Hepatocyte (in vitro differentiated cells): Measurements from ENCODE around the gene PRSS36. TPM values are rescaled to one million over a fixed set of nuclear protein-coding genes. Genes with fewer than 3 reads are reported as not detected.

Source experiments
- DNase-seq: peaks from one replicate; pipeline ENCODE4 v3.0.0-alpha.2; 2016; ENCODE audit warnings: low spot score
- H2AFZ ChIP-seq: fragments of 200-600 bp; sonication (generic); 2 replicates; pipeline ENCODE4 v1.6.0; 2016; ENCODE audit warnings: antibody characterized with exemption, mild to moderate bottlenecking
- H3K27ac ChIP-seq: fragments of 200-600 bp; sonication (generic); 2 replicates; pipeline ENCODE4 v1.5.1; 2016; ENCODE audit warnings: mild to moderate bottlenecking
- H3K27me3 ChIP-seq: fragments of 200-600 bp; sonication (generic); 2 replicates; pipeline ENCODE4 v1.6.1; 2016
- H3K36me3 ChIP-seq: fragments of 200-600 bp; sonication (generic); replicated peaks from 2 replicates; pipeline ENCODE4 v1.5.1; 2016; ENCODE audit warnings: low read depth; ENCODE audit not compliant: insufficient read depth
- H3K4me1 ChIP-seq: fragments of 200-600 bp; sonication (generic); 2 replicates; pipeline ENCODE4 v1.5.1; 2016; ENCODE audit warnings: mild to moderate bottlenecking, moderate library complexity; ENCODE audit not compliant: insufficient read depth
- H3K4me2 ChIP-seq: fragments of 200-600 bp; sonication (generic); 2 replicates; pipeline ENCODE4 v1.6.0; 2016
- H3K4me3 ChIP-seq: fragments of 200-600 bp; sonication (generic); 2 replicates; pipeline ENCODE4 v1.5.1; 2016; ENCODE audit warnings: mild to moderate bottlenecking
- H3K79me2 ChIP-seq: fragments of 200-600 bp; sonication (generic); 2 replicates; pipeline ENCODE4 v1.6.0; 2017; ENCODE audit warnings: mild to moderate bottlenecking
- H3K9me2 ChIP-seq: fragments of 200-600 bp; sonication (generic); replicated peaks from 2 replicates; pipeline ENCODE4 v1.6.0; 2017; ENCODE audit warnings: mild to moderate bottlenecking; ENCODE audit not compliant: insufficient read depth
- H3K9me3 ChIP-seq: fragments of 200-600 bp; sonication (generic); 2 replicates; pipeline ENCODE4 v1.5.1; 2016; ENCODE audit warnings: low read depth, mild to moderate bottlenecking
- H4K20me1 ChIP-seq: fragments of 200-600 bp; sonication (generic); 2 replicates; pipeline ENCODE4 v1.6.0; 2016; ENCODE audit warnings: mild to moderate bottlenecking; ENCODE audit not compliant: insufficient read depth, poor library complexity, severe bottlenecking
- CTCF ChIP-seq: fragments of 200-600 bp; sonication (generic); IDR thresholded peaks from 2 replicates; pipeline ENCODE4 v1.5.1; 2016; ENCODE audit warnings: antibody characterized with exemption, mild to moderate bottlenecking; ENCODE audit not compliant: poor library complexity
- EZH2 ChIP-seq: fragments of 200-600 bp; sonication (generic); IDR thresholded peaks from 2 replicates; pipeline ENCODE4 v1.6.1; 2016; ENCODE audit warnings: antibody characterized with exemption, mild to moderate bottlenecking, borderline replicate concordance
- EZH2phosphoT487 ChIP-seq: fragments of 200-600 bp; sonication (generic); IDR thresholded peaks from one replicate; pipeline ENCODE4 v1.6.1; 2018; ENCODE audit warnings: antibody characterized with exemption, mild to moderate bottlenecking, low read depth, moderate library complexity; ENCODE audit not compliant: unreplicated experiment, severe bottlenecking
- WGBS: methylation state at CpG from one replicate; pipeline ENCODE4 v1.1.6; 2016; ENCODE audit warnings: low lambda C conversion rate; ENCODE audit errors: missing lambda C conversion rate; 5-methylcytosine and 5-hydroxymethylcytosine counted together
- polyA plus RNA-seq: library from polyadenylated mRNA; unstranded; fragments of >200 nt; fragmentation: Nextera tagmentation; extraction: Ambion mirVana; gene quantifications from 2 replicates; pipeline ENCODE4 v1.2.1, GENCODE V29; 2016
- total RNA-seq: library from RNA; depleted of rRNA; stranded (reverse); fragments of >200 nt; gene quantifications from 2 replicates; pipeline ENCODE4 v1.2.3, GENCODE V29; 2014

Gene PRSS36
- total and polyA plus RNA-seq, 2 experiments from 2014 or later: 0.63 to 1.4 TPM

- H2AFZ ChIP-seq: no peak overlapping the region
- no peak overlapping the region for H3K4me2 ChIP-seq
- no peaks in the 10 kb centered on the region for H3K79me2 ChIP-seq
- TF ChIP-seq EZH2phosphoT487: no peak
- H4K20me1 ChIP-seq: no peaks in the 10 kb centered on the region
- no peak for DNase-seq
- no peak overlapping the region for H3K27ac ChIP-seq
- H3K9me3 ChIP-seq: no peaks in the 10 kb centered on the region
- H3K4me3 ChIP-seq: no peak overlapping the region
- no peaks in the 10 kb centered on the region for H3K36me3 ChIP-seq
- H3K4me1 ChIP-seq: peaks cover 12% of the 10 kb centered on the region
- WGBS: 96% methylated on average over 8 of the region's 8 CpGs
- no peaks in the 10 kb centered on the region for H3K27me3 ChIP-seq
- no peaks in the 10 kb centered on the region for H3K9me2 ChIP-seq
These were observed 6.1 kb downstream of the PRSS36 start for GRCh38 chr16:31143694-31144148.

- H3K4me2 ChIP-seq: peak overlapping the region; percentile 75
- WGBS: 93% methylated on average over 12 of the region's 22 CpGs
- no peak for DNase-seq
- H3K4me1 ChIP-seq: peaks cover 18% of the 10 kb centered on the region
- no peaks in the 10 kb centered on the region for H3K79me2 ChIP-seq
- H3K9me2 ChIP-seq: no peaks in the 10 kb centered on the region
- no peaks in the 10 kb centered on the region for H3K9me3 ChIP-seq
- no peaks in the 10 kb centered on the region for H3K27me3 ChIP-seq
- H3K36me3 ChIP-seq: no peaks in the 10 kb centered on the region
- no peaks in the 10 kb centered on the region for H4K20me1 ChIP-seq
- no peak for TF ChIP-seq EZH2
- TF ChIP-seq CTCF: no peak
- TF ChIP-seq EZH2phosphoT487: no peak
- H3K27ac ChIP-seq: peak overlapping the region; percentile 47
- peak overlapping the region; percentile 78 for H2AFZ ChIP-seq
- no peak overlapping the region for H3K4me3 ChIP-seq
These were observed 6.7 kb downstream of the PRSS36 start for GRCh38 chr16:31143011-31143693.

GRCh38 chr16:31142109-31143010, 7.5 kb downstream of the PRSS36 start:
- Histone ChIP-seq H3K36me3 (no peaks in the 10 kb centered on the region), H4K20me1 (no peaks in the 10 kb centered on the region), H2AFZ (peak overlapping the region; percentile 78), H3K4me3 (peak overlapping the region; percentile 14), H3K4me1 (peaks cover 18% of the 10 kb centered on the region), H3K9me2 (no peaks in the 10 kb centered on the region), H3K9me3 (no peaks in the 10 kb centered on the region), H3K27me3 (no peaks in the 10 kb centered on the region), H3K4me2 (peak overlapping the region; percentile 75), H3K79me2 (no peaks in the 10 kb centered on the region), H3K27ac (peak overlapping the region; percentile 73)
- no peak for TF ChIP-seq EZH2
- TF ChIP-seq CTCF: peak; percentile 96
- WGBS: 23% methylated on average over 51 of the region's 89 CpGs
- DNase-seq: peak; percentile 100
